HepG2 (cell line): Measurements from ENCODE around the gene PHYHIPL. TPM values are rescaled to one million over a fixed set of nuclear protein-coding genes. Genes with fewer than 3 reads are reported as not detected.

ENCODE experiments used
- ATAC-seq: fragments of 200-7000 bp; cut with Tn5 transposase; 3 replicates; pipeline ENCODE4 v1.9.1; 2020; ENCODE audit warnings: mild to moderate bottlenecking, moderate library complexity
- BruUV-seq: library from RNA; stranded (reverse); fragments of 400-500 nt; replicated peaks from 2 replicates; lab custom pipeline; 2021; lab: Mats Ljungman, UMichigan
- CTCF ChIA-PET: fragments of 300-600 bp; formaldehyde crosslinking; extraction: SDS; loops from one replicate; lab custom pipeline; 2021; ENCODE audit warnings: low total read pairs, inconsistent platforms, low intra/inter-chr PET ratio; lab: Yijun Ruan, JAX
- POLR2A ChIA-PET: fragments of 350-600 bp; sonication (Branson Sonifier 250); formaldehyde crosslinking; loops from one replicate; lab custom pipeline; 2020; ENCODE audit warnings: antibody characterized with exemption, inconsistent platforms; lab: Yijun Ruan, JAX
- DNase-seq: peaks from one replicate; pipeline ENCODE4 v3.0.0-alpha.2; 2015; ENCODE audit warnings: low spot score
- FAIRE-seq: peaks from 3 replicates; lab custom pipeline; 2011; peaks lifted over from hg19 to GRCh38; lab: Jason Lieb, UNC
- H2AFZ ChIP-seq: one replicate; pipeline ENCODE4 v1.6.1; 2011; ENCODE audit warnings: low read length, inconsistent platforms
- H3K27ac ChIP-seq: fragments of 300-600 bp; 3 replicates; pipeline ENCODE4 v1.8.0; 2011; ENCODE audit warnings: mixed run types, mild to moderate bottlenecking, mixed read lengths, low read length, inconsistent platforms; ENCODE audit not compliant: insufficient read depth; ENCODE audit errors: extremely low read length
- H3K27me3 ChIP-seq, 2 experiments: fragments of 200-600 bp in 1 of 2; 2 replicates in 1 of 2; 3 replicates in 1 of 2; pipeline versions ENCODE4 v1.6.0 to v1.8.0; 2011; ENCODE audit warnings: low read length in 2 of 2, mild to moderate bottlenecking in 2 of 2, moderate library complexity in 2 of 2, inconsistent platforms in 1 of 2; ENCODE audit not compliant: insufficient read depth in 2 of 2, control insufficient read depth in 1 of 2
- H3K36me3 ChIP-seq, 2 experiments: fragments of 200-600 bp in 1 of 2; replicated peaks in 1 of 2; 2 replicates in 1 of 2; 3 replicates in 1 of 2; pipeline versions ENCODE4 v1.5.1 to v1.8.0; 2011; ENCODE audit warnings: low read length in 2 of 2, inconsistent platforms in 1 of 2; ENCODE audit not compliant: insufficient read depth in 2 of 2, control insufficient read depth in 1 of 2
- H3K4me1 ChIP-seq: 2 replicates; pipeline ENCODE4 v1.5.1; 2012; ENCODE audit warnings: low read length, inconsistent platforms; ENCODE audit not compliant: insufficient read depth
- H3K4me2 ChIP-seq: 2 replicates; pipeline ENCODE4 v1.6.0; 2011; ENCODE audit warnings: low read depth, low read length, inconsistent platforms
- H3K4me3 ChIP-seq, 3 experiments: fragments of 200-600 bp in 1 of 3; sonication (generic), shearing (Covaris generic) in 1 of 3; replicated peaks in 1 of 3; 2 replicates each; pipeline ENCODE4 v1.5.1; 2011 to 2016; ENCODE audit warnings: low read length in 3 of 3, inconsistent platforms in 2 of 3, low read depth in 2 of 3, mild to moderate bottlenecking in 2 of 3, control low read depth in 1 of 3, mixed read lengths in 1 of 3; ENCODE audit not compliant: insufficient read depth in 1 of 3
- H3K79me2 ChIP-seq: one replicate; pipeline ENCODE4 v1.6.1; 2011; ENCODE audit warnings: low read length, inconsistent platforms; ENCODE audit not compliant: insufficient read depth
- H3K9ac ChIP-seq: 2 replicates; pipeline ENCODE4 v1.6.0; 2011; ENCODE audit warnings: mild to moderate bottlenecking, low read depth, low read length, inconsistent platforms; ENCODE audit not compliant: insufficient read depth
- H3K9me3 ChIP-seq: 2 replicates; pipeline ENCODE4 v1.5.1; 2012; ENCODE audit warnings: mild to moderate bottlenecking, low read length
- H4K20me1 ChIP-seq: 2 replicates; pipeline ENCODE4 v1.6.0; 2011; ENCODE audit warnings: inconsistent platforms, mild to moderate bottlenecking, low read length, moderate library complexity; ENCODE audit not compliant: insufficient read depth
- IRX3 ChIP-seq: sonication (generic); formaldehyde crosslinking; IDR thresholded peaks from 2 replicates; pipeline ENCODE4 v1.8.1; 2023; ENCODE audit warnings: mild to moderate bottlenecking, low read depth, missing genetic modification reagents, borderline replicate concordance
- KLF11 ChIP-seq: IDR thresholded peaks from 2 replicates; pipeline ENCODE4 v1.6.1; 2016; ENCODE audit warnings: missing compliant biosample characterization
- NFAT5 ChIP-seq: sonication (generic); formaldehyde crosslinking; IDR thresholded peaks from 2 replicates; pipeline ENCODE4 v1.4.0; 2020; ENCODE audit warnings: missing genetic modification reagents
- POGK ChIP-seq: sonication (generic); formaldehyde crosslinking; conservative IDR thresholded peaks from 2 replicates; pipeline ENCODE4 v1.8.0; 2022; ENCODE audit warnings: mild to moderate bottlenecking, moderate library complexity, missing genetic modification reagents
- RBM39 ChIP-seq: fragments of 200-400 bp; formaldehyde crosslinking; IDR thresholded peaks from one replicate; pipeline ENCODE4 v1.6.1; 2018; ENCODE audit warnings: antibody characterized with exemption, mild to moderate bottlenecking, low read depth, low read length; ENCODE audit not compliant: poor library complexity, severe bottlenecking
- SALL1 ChIP-seq: sonication (generic); formaldehyde crosslinking; IDR thresholded peaks from 2 replicates; pipeline ENCODE4 v1.8.0; 2022; ENCODE audit warnings: mild to moderate bottlenecking, missing genetic modification reagents
- TFE3 ChIP-seq: IDR thresholded peaks from 2 replicates; pipeline ENCODE4 v1.6.1; 2016
- U2AF2 ChIP-seq: fragments of 200-400 bp; formaldehyde crosslinking; IDR thresholded peaks from 2 replicates; pipeline ENCODE4 v1.6.1; 2017; ENCODE audit warnings: low read depth, mild to moderate bottlenecking, low read length
- ZBTB14 ChIP-seq: sonication (generic); formaldehyde crosslinking; IDR thresholded peaks from 2 replicates; pipeline ENCODE4 v1.4.0; 2020; ENCODE audit warnings: missing genetic modification reagents
- ZBTB2 ChIP-seq: sonication (generic); formaldehyde crosslinking; IDR thresholded peaks from 2 replicates; pipeline ENCODE4 v1.8.0; 2022; ENCODE audit warnings: low read depth, missing genetic modification reagents
- WGBS: methylation state at CpG from one replicate; pipeline ENCODE4 v1.1.6; 2017; ENCODE audit warnings: low lambda C conversion rate; 5-methylcytosine and 5-hydroxymethylcytosine counted together
- in situ Hi-C: cut with HindIII; loops from 2 replicates; pipeline ENCODE4 v1.10.0; 2017; ENCODE audit warnings: low pct_unique_long_range_greater_than_20kb; ENCODE audit not compliant: extremely low pct_ligation_motif_present
- intact Hi-C: fragments of 100-400 bp; cut with micrococcal nuclease; formaldehyde crosslinking; loops from one replicate; pipeline ENCODE4 v1.10.0; 2022; ENCODE audit not compliant: unreplicated experiment
- polyA plus RNA-seq, 8 experiments: library from polyadenylated mRNA; depleted of rRNA in 3 of 8; stranded (reverse) in 7 of 8; unstranded in 1 of 8; fragments of >200 nt; fragmentation: Illumina TruSeq in 4 of 8; extraction: Trizol in 4 of 8; gene quantifications; 2 replicates each; pipeline versions ENCODE4 v1.2.1 to v1.2.3, GENCODE V29; 2011 to 2016; ENCODE audit warnings: low read depth in 4 of 8, missing spikeins in 1 of 8, mixed read lengths in 1 of 8; ENCODE audit not compliant: insufficient read depth in 1 of 8
- total RNA-seq, 5 experiments: library from RNA; depleted of rRNA; stranded (reverse); fragments of >200 nt; fragmentation: Illumina TruSeq; extraction: Trizol; gene quantifications; 2 replicates each; pipeline ENCODE4 v1.2.3, GENCODE V29; 2016; ENCODE audit warnings: low read depth in 1 of 5

PHYHIPL gene
- total and polyA plus RNA-seq, 2 of the 13 experiments (the other 11 are each of a cell fraction or from before 2014, with no cell fraction given): 40.6 to 78.5 TPM

GRCh38 chr10:59135275-59135674, 41.2 kb upstream of the PHYHIPL start (continued):
- no peak for TF ChIP-seq ZBTB2
- TF ChIP-seq SALL1 (CRISPR knock-in tag): peak; percentile 59; the same call in 1 of the 2 replicates

GRCh38 chr10:59138052-59138451, 38.4 kb upstream of the PHYHIPL start:
- CTCF ChIA-PET: no interaction called here
- no peaks in the 10 kb centered on the region for H3K79me2 ChIP-seq
- FAIRE-seq (no peak), ATAC-seq (no peak), DNase-seq (no peak)
- no peaks in the 10 kb centered on the region for H3K27me3 ChIP-seq
- H2AFZ ChIP-seq: no peak overlapping the region
- 97% methylated on average over 14 of the region's 23 CpGs for WGBS
- no peaks in the 10 kb centered on the region for H4K20me1 ChIP-seq
- no peaks in the 10 kb centered on the region for H3K9me3 ChIP-seq
- no peak overlapping the region for H3K27ac ChIP-seq
- POLR2A ChIA-PET: interaction anchor here (1.6 kb wide), 1 partner anchor 39 kb away, joined by 3 read pairs; the partner anchor contains the start of gene PHYHIPL
- H3K9ac ChIP-seq: no peak overlapping the region
- H3K36me3 ChIP-seq: no peaks in the 10 kb centered on the region
- in situ Hi-C loops: no loop called here
- no TSS peak for BruUV-seq
- no peak overlapping the region for H3K4me3 ChIP-seq
- H3K4me2 ChIP-seq: no peak overlapping the region
- peaks cover 18% of the 10 kb centered on the region for H3K4me1 ChIP-seq
- intact Hi-C loops: no loop called here
- TF ChIP-seq TFE3 (CRISPR knock-in tag) (no peak), KLF11 (CRISPR knock-in tag) (no peak), POGK (CRISPR knock-in tag) (no peak), ZBTB14 (CRISPR knock-in tag) (no peak), NFAT5 (no peak), U2AF2 (no peak), IRX3 (CRISPR knock-in tag) (no peak), RBM39 (no peak)
